SK-N-MC (cell line): ENCODE data around the gene SEMA6D.

Source experiments
- DNase-seq: peaks from one replicate; pipeline ENCODE4 v3.0.0-alpha.2; 2011; ENCODE audit warnings: low read depth, low spot score
- H3K27ac ChIP-seq: fragments of 200-600 bp; sonication (generic); 2 replicates; pipeline ENCODE4 v1.5.1; 2016; ENCODE audit warnings: mixed run types
- H3K36me3 ChIP-seq: fragments of 200-600 bp; sonication (generic); 2 replicates; pipeline ENCODE4 v1.6.1; 2017; ENCODE audit warnings: antibody characterized with exemption, low read length, mixed read lengths; ENCODE audit not compliant: insufficient read depth
- H3K4me3 ChIP-seq: fragments of 200-600 bp; sonication (generic); 2 replicates; pipeline ENCODE4 v1.5.1; 2016
- H3K9ac ChIP-seq: fragments of 200-600 bp; sonication (generic); 2 replicates; pipeline ENCODE4 v1.8.0; 2017; ENCODE audit warnings: mixed run types, mixed read lengths; ENCODE audit not compliant: insufficient read length
- H3K9me3 ChIP-seq: fragments of 200-600 bp; sonication (generic); 2 replicates; pipeline ENCODE4 v1.6.1; 2017; ENCODE audit warnings: low read depth, mild to moderate bottlenecking, antibody characterized with exemption, low read length, moderate library complexity, mixed read lengths
- EZH2 ChIP-seq: fragments of 200-600 bp; sonication (generic); IDR thresholded peaks from one replicate; pipeline ENCODE4 v1.6.1; 2017; ENCODE audit warnings: antibody characterized with exemption
- FOXP2 ChIP-seq: optimal IDR thresholded peaks from 2 replicates; pipeline ENCODE3; 2011; ENCODE audit warnings: mild to moderate bottlenecking, moderate library complexity; ENCODE audit not compliant: insufficient read depth; ENCODE audit errors: extremely low read length, control extremely low read depth
- POLR2AphosphoS5 ChIP-seq: IDR thresholded peaks from 2 replicates; pipeline ENCODE4 v1.6.1; 2012; ENCODE audit warnings: mild to moderate bottlenecking, low read depth, low read length, borderline replicate concordance

Gene SEMA6D

DNA sequence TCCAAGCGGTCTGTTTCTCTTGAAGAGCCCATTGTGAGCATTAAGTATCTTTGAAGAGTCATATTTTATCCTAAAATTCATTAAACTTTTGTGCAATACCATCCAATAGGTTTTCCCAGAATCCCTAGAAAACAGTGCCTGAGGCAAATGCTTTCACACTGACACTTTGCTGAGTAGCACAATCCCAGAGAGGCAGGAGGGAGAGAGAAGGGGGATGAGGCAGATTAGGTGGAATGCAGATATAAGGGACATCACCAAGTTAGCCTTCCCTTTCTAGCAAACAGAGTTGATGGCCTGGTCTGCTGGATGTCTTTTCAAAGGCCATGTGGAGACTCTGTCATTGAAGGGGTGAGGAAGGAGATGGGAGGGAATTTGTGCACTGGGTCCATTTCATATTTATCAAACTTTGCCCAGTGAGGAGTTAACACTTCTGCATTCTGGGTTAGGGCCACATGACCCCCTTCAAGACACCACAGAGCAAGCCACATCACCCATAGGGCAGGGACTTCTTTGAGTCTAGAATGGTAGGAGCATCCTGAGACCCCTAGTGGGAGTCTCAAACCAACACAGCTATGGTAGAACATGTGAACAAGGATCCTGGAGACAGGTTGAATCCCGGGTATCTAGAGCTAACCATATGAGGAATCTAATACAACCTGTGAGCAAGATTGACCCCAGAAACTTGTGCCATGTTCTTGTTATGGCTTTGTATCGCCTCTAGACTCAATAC, 32.0 kb upstream of the SEMA6D start:
- DNase-seq, result no peak
- Histone ChIP-seq H3K9ac (no peak overlapping the region), H3K27ac (no peak overlapping the region), H3K36me3 (no peaks in the 10 kb centered on the region), H3K4me3 (no peak overlapping the region), H3K9me3 (no peaks in the 10 kb centered on the region)
- TF ChIP-seq POLR2AphosphoS5 (no peak), FOXP2 (no peak), EZH2 (no peak)

DNA sequence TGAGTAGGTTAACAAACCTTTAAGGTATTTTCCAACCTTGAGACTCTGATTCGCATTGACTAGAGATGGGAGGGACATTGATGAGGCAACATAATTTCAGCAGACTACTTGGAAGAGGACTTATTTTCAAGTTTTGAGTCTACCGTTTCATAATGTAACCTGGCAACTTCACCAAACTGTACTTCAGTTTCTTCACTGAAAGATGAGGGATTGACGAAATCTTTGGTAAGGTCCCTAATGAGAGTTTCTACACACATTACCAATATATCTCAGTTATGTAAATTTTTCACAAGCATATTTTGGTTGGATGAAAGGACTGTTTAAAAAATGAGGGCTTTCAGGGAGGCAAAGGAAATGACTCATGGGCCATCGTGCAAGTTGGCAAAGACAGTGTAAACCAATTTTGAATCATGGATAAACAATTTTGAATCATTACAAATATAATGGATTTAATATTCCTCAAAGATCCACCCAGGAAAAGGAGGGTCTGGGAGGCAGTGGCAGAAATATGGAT, 28.7 kb upstream of the SEMA6D start:
- no peak overlapping the region for H3K27ac ChIP-seq
- H3K9me3 ChIP-seq, result no peaks in the 10 kb centered on the region
- H3K4me3 ChIP-seq, result no peak overlapping the region
- H3K36me3 ChIP-seq, result no peaks in the 10 kb centered on the region
- no peak overlapping the region for H3K9ac ChIP-seq
- TF ChIP-seq POLR2AphosphoS5 (no peak), EZH2 (no peak), FOXP2 (no peak)
- DNase-seq, result no peak

DNA sequence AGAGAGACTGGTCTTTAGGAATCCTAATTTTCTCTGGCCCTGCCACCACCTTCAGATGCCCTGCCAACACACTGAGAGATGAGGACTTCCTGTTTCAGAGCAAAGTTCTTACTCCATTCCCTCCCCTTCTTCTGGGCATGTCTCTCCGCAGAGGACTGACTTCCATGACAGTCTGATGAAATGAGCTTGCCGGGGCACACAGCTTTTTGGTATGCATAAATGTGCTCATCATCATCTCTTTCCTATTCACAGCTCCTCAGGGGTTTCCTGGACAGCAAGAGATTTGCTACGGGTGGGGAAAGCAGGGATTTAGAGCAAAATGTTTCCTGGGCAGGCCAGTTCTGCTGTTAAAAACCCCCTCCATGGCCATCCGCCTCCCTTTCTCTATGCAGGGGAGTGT, 27.6 kb upstream of the SEMA6D start:
- Histone ChIP-seq H3K4me3 (peak overlapping the region; percentile 24; the same call in 1 of the 2 replicates), H3K9ac (no peak overlapping the region), H3K27ac (peak overlapping the region; percentile 34; the same call in 1 of the 2 replicates), H3K36me3 (no peaks in the 10 kb centered on the region), H3K9me3 (no peaks in the 10 kb centered on the region)
- no peak for DNase-seq
- no peak for TF ChIP-seq EZH2
- TF ChIP-seq FOXP2, result no peak
- TF ChIP-seq POLR2AphosphoS5, result no peak

DNA sequence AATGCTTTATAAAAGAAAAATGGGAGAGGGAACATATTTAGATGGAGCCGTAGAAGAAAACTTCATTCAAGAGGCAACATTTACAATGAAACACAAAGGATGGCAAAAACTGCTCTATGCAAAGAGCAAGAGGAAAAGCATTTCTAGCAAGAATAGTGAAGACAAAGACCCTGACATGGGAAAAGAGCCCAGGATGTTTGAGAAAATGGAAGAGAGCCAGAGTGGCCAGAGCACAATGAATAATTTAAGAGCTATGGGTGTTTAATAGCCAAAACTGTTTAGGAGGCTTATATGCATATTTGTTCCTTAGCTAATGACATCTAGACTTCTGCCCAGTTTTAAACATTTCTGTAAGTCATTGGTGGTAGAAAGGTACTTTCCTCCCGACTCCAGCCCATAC, 25.4 kb upstream of the SEMA6D start:
- no peaks in the 10 kb centered on the region for H3K9me3 ChIP-seq
- H3K36me3 ChIP-seq, result no peaks in the 10 kb centered on the region
- TF ChIP-seq EZH2 (no peak), POLR2AphosphoS5 (no peak), FOXP2 (no peak)
- no peak overlapping the region for H3K9ac ChIP-seq
- no peak overlapping the region for H3K27ac ChIP-seq
- DNase-seq, result no peak
- no peak overlapping the region for H3K4me3 ChIP-seq

DNA sequence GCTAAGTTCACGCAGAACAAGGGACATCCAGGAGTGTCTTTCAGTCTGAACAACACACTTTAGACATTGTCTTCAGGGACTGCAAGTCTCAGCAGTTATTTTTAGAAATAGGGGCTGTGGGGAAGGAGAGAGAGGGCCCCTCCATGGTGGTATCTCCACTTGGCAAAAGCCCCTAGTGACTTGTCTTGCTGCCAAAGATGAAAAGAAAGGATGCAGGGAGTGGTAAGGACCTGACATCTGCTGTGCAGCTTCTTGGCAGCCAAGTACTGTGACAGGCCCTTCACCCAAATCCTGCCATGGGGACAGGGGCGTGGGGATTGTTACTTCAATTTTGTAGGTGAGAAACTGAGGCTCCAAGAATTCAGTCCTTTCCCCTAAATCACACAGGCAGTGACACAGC, 21.0 kb upstream of the SEMA6D start:
- no peak overlapping the region for H3K9ac ChIP-seq

DNA sequence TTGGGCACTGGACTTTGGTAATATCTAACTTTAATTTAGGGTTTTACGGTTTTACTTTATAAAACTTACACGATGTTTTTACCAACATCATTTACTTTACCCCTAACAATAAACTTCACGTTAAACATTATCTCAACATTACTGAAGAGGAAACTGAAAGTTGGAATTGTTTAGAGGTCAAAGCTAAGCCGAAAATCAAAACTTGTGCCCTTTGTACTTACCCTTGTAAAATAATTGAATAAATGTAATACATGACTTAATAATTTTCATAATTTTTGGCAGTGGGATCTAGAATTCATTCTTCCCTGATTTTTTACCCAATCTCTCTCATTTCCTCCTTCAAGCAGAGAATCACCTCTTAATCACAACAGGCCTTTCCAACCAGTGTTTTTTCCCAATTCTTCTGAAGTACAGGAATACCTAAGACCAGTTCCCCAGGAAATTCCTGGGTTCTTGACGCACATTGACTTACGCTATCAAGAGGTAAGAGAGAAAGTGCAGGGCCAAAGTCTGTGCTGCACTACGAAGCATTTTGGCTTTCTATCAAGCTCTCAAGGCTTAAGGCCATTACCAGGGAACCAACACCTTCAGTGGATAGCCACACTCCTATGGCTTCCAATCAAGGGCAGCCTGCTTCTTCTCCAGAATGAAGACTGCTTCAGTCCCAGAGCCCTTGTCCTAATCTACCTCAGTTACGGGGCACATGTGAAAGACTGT, 11.9 kb upstream of the SEMA6D start:
- TF ChIP-seq FOXP2, result no peak
- TF ChIP-seq POLR2AphosphoS5, result no peak
- TF ChIP-seq EZH2, result no peak
- DNase-seq, result no peak
- no peak overlapping the region for H3K4me3 ChIP-seq
- H3K9me3 ChIP-seq, result no peaks in the 10 kb centered on the region
- H3K9ac ChIP-seq, result no peak overlapping the region
- no peak overlapping the region for H3K27ac ChIP-seq
- H3K36me3 ChIP-seq, result no peaks in the 10 kb centered on the region

More for the DNA sequence above, 21.0 kb upstream of the SEMA6D start:
- H3K36me3 ChIP-seq, result no peaks in the 10 kb centered on the region
- no peak for DNase-seq
- no peak overlapping the region for H3K4me3 ChIP-seq
- H3K9me3 ChIP-seq, result no peaks in the 10 kb centered on the region
- no peak overlapping the region for H3K27ac ChIP-seq
- TF ChIP-seq POLR2AphosphoS5, result no peak
- no peak for TF ChIP-seq EZH2
- no peak for TF ChIP-seq FOXP2

DNA sequence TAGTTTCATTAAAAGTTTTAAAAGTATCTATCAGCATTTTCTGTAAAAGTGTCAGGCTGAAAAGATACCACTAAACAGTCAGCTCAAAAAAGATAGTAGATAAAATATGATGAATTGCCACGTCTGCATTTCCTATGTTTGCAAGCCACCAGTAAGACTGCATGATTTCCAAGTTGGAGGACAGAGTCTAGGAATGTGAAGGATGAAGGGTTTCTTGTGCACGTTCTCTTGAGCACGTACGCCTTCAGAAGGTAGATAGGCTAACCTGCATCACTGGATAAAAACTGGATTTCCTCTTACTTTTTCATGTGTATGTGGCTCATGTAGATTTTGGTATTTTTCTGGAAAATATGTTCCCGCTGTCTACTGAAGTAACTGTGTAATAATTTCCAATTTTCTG, 9.9 kb upstream of the SEMA6D start:
- no peak for DNase-seq
- TF ChIP-seq POLR2AphosphoS5 (no peak), EZH2 (no peak), FOXP2 (no peak)
- no peak overlapping the region for H3K4me3 ChIP-seq

DNA sequence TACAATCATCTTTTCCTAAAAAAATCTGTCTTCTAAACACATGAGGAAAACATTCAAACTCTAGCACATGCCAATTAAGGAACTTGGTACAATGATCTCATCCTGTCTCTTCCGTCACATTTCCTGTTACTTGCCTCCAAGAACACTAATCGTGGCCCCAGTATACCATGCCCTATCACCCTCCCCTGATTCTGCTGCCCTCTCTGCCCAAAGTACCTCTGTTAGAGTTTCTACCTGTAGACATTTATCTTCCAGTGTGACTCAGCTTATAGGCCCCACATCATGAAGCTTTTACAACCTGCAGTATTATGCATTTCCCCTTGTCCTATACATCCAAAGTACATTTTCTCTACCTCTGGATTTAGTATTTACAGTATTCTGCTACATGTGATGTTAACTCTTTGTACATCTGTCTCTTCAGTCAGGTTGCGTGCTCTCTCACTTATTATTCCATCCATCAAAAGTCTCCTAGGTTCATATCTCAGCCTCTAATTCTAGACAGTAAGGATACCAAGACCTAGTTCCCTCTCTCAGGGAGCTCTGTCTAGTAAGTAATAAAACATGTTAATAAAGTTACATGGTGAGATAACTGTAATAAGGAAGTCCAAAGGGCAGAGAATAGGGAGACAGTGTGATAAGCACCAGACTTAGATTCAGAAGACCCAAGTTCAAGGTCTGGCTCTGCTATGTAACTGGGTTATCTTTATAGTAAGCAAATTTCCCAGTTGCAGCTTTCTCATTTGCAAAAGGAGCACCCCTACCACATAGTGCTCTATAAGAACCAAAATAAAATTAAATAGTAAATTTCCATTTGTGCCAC, 8.9 kb upstream of the SEMA6D start:
- TF ChIP-seq POLR2AphosphoS5 (no peak), FOXP2 (no peak), EZH2 (no peak)
- no peak overlapping the region for H3K9ac ChIP-seq
- DNase-seq, result no peak

More for the DNA sequence above, 9.9 kb upstream of the SEMA6D start:
- H3K36me3 ChIP-seq, result no peaks in the 10 kb centered on the region
- H3K9me3 ChIP-seq, result no peaks in the 10 kb centered on the region
- H3K9ac ChIP-seq, result no peak overlapping the region
- H3K27ac ChIP-seq, result no peak overlapping the region

More for the DNA sequence above, 8.9 kb upstream of the SEMA6D start:
- Histone ChIP-seq H3K27ac (no peak overlapping the region), H3K4me3 (no peak overlapping the region), H3K9me3 (no peaks in the 10 kb centered on the region), H3K36me3 (no peaks in the 10 kb centered on the region)
